Coronary artery (tissue), 2 donors: ENCODE data around the gene TTC31.
A peak's percentile ranks its signal among the peaks of the same experiment; 100 is the strongest.
"Not testable (repeated sequence)": the region's sequence is repeated elsewhere in the genome, so short reads cannot be mapped to it uniquely, and the experiment has no call there.

Source experiments
- DNase-seq: peaks from one replicate; pipeline ENCODE4 v3.0.0-alpha.2; 2017; ENCODE audit warnings: low spot score
- H3K27ac ChIP-seq, 2 donors: fragments of 200-600 bp; sonication (generic); one replicate each; pipeline ENCODE4 v1.5.1; 2016 to 2019
- H3K4me3 ChIP-seq: fragments of 200-600 bp; sonication (generic); 2 replicates; pipeline ENCODE4 v1.5.1; 2016; ENCODE audit warnings: mild to moderate bottlenecking, moderate library complexity
- TF ChIP-seq, protein P1 (sequence below): fragments of 200-600 bp; sonication (generic); IDR thresholded peaks from one replicate; pipeline ENCODE4 v1.5.1; 2019; ENCODE audit warnings: antibody characterized with exemption

TTC31 gene

DNA sequence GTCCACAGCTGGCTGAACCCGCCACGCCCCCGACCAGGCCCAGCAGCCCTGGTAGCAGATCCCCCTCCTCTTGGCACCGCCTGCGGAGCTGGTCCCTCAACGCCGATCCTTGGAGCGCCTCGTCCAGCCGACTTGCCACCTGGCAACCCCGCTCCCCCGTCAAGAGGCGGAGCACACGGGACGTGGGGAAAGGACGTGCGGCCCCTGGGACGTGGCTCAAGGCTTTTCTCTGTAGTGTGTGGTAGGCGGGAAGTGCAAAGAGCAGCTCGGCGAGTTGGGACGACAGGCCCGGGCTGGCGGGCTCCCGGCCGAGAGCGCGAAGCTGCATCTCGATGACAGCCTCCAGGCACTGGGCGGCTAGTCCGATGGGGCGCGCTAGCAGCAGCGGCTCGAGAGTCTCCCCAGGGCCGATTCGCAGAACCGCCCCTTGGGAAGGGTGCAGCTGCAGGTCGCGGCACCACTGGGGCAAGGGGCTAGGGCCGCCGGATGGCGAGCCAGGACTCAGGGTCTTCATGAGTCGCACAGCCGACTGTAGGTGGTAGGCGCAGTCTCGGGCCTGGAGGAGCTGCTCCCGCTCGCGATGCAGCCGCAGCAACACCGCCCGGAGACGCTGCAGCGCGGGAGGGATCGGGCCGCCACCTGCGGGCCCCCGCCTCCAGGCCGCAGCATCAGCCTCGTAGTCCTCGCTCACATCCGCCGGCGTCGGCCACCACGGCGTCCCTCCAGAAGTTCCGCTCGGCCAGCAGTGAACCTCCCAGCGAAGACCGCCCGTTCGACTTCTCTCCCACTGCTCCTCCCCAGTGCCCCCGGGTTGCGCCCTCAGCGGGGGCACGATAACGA lies 700 bp upstream of the TTC31 start:
- DNase-seq: no peak
- peak overlapping the region; percentile 86 to 96 for H3K27ac ChIP-seq
- H3K4me3 ChIP-seq: peak overlapping the region; percentile 80
- TF ChIP-seq, protein P1, sequence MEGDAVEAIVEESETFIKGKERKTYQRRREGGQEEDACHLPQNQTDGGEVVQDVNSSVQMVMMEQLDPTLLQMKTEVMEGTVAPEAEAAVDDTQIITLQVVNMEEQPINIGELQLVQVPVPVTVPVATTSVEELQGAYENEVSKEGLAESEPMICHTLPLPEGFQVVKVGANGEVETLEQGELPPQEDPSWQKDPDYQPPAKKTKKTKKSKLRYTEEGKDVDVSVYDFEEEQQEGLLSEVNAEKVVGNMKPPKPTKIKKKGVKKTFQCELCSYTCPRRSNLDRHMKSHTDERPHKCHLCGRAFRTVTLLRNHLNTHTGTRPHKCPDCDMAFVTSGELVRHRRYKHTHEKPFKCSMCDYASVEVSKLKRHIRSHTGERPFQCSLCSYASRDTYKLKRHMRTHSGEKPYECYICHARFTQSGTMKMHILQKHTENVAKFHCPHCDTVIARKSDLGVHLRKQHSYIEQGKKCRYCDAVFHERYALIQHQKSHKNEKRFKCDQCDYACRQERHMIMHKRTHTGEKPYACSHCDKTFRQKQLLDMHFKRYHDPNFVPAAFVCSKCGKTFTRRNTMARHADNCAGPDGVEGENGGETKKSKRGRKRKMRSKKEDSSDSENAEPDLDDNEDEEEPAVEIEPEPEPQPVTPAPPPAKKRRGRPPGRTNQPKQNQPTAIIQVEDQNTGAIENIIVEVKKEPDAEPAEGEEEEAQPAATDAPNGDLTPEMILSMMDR: no peak

DNA sequence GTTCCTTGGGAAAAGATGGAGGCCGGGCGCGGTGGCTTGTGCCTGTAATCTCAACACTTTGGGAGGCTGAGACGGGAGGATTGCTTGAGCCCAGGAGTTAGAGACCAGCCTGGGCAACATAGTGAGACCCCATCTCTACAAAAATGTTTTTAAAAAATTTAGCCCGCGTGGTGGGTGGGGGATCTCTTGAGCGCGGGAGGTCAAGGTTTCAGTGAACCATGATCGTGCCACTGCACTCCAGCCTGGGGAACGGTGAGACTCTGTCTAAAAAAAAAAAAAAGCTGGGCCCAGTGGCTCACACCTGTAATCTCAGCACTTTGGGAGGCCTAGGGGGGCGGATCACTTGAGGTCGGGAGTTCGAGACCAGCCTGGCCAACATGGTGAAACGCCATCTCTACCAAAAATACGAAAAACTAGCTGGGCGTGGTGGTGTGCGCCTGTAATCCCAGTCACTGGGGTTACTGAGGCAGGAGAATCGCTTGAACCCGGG lies 839 bp downstream of the TTC31 start:
- Histone ChIP-seq H3K27ac (peak overlapping the region; percentile 86 to 96), H3K4me3 (peak overlapping the region; percentile 80)
- not testable (repeated sequence) for DNase-seq

DNA sequence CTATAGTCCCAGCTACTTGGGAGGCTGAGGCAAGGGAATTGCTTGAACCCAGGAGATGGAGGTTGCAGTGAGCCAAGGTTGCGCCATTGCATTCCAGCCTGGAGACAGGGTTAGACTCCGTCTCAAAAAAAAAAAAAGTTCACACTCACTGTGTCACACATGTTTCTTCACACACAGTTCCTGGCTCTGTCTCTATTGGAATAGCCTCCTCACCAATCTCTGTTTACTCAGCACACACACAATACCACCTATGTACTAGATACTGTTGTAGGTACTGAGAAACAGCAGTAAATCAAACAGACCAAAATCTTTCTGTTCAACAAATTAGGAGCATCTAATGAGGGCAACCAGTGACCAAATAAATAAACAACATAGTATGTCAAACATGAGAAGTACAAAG lies 3.3 kb downstream of the TTC31 start:
- no peak overlapping the region for H3K27ac ChIP-seq
- H3K4me3 ChIP-seq: no peak overlapping the region
- no peak for DNase-seq
- TF ChIP-seq, protein P1: no peak

DNA sequence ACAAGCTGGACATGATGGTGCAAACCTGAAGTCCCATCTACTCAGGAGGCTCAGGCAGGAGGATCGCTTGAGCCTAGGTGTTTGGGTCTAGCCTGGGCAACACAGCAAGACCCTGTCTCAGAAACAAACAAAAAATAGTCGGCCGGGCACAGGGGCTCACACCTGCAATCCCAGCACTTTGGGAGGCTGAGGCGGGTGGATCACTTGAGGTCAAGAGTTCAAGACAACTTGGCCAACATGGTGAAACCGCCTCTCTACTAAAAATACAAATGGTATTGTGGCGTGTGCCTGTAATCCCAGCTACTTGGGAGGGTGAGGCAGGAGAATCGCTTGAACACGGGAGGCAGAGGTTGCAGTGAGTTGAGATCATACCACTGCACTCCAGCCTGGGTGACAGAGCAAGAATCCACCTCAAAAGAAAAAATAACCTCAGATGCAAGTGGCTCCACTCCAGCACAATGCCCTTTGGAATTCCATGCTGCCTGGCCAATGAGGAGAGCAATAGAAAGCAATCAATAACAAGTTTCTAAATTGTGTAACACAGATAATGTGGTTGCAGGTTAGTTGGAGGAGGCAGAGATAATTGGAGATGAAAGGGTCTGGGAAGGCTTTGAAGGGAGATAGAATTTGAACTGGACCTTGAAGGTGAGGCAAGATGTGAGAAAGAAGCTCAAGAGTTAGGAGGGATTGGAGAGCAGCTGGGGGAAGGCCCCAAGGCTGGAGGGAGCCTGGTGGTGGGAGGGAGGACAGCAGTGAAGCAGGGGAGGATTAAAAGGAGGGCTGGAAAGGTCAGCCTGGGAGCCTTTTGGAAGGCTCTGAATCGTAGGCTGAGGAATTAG lies 6.0 kb downstream of the TTC31 start:
- Histone ChIP-seq H3K4me3 (no peak overlapping the region), H3K27ac (no peak overlapping the region)
- TF ChIP-seq, protein P1: no peak
- no peak for DNase-seq

DNA sequence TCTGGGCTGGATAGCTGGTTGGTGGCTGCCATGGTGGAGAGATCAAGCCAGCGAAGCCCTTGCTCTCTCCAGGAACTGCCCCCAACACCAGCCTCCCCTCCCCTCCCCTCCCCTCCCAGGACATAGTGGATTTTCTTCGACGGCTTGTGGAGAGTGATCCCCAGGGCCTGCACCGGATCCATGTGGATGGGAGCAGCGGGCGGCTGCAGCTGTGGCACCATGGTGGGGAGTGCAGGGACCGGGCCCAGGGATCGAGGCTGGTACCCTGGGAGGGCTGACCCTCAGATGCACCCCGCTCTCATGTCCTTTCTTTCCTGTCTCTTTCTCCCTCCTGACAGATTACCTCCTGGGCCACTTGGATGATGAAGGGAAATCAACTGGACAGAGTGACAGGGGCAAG lies 7.0 kb downstream of the TTC31 start:
- H3K27ac ChIP-seq: no peak overlapping the region
- no peak for DNase-seq
- TF ChIP-seq, protein P1: no peak
- no peak overlapping the region for H3K4me3 ChIP-seq

DNA sequence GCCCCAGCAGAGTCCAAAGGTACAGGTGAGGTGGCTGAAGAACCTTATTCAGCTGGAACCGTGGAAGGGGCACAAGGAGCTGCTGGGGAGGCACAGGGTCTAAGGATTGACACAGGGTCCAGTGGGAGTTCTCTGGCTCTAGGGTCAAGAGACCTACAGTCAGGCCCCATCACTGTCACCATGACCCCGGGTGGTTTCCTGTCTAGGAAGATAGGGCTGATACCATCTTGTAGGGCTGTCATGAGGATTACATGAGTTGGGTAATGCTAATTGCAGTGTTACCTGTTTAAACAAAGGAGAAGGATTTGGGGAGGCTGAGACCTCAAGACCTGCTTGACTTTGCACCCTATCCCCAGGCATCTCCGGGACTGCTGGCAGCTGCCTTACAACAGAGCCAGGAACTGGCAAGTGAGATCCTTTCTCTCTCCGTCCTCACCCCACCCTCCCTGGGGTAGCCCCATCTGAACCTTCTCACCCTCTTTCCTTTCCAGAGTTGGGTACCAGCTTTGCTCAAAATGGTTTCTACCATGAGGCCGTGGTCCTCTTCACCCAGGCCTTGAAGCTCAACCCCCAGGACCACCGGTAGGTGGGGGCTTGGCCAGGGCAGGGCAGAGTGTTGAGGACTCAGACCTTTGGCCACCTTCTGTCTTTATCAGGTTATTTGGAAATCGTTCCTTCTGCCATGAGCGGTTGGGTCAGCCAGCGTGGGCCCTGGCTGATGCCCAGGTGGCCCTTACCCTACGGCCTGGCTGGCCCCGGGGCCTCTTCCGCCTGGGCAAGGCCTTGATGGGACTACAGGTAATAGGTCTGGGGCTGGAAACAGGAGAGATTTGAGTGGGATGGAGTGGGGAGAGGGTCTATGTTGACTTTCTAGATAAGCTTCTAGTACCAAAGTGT lies 9.0 kb downstream of the TTC31 start:
- H3K4me3 ChIP-seq: no peak overlapping the region
- no peak for DNase-seq
- TF ChIP-seq, protein P1: no peak
- H3K27ac ChIP-seq: no peak overlapping the region

DNA sequence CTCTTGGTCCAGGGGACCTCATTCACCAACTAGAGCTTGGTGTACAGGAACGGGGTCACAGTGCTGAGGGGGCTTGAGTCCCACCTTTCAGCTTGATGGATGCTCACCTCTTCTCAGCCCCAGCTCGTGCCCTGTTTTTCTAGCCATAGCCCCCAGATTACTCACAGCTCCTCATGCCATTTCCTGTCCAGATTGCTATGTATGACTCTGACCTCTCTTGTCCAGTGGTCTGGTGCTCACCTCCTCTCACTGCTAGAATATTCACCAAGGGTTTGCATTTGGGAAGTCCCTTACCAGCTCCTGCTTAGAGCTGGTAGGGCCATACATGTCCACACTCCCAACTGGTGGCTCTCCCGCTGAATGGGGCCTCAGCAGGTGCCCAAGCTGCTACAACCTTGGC lies 10.7 kb downstream of the TTC31 start:
- TF ChIP-seq, protein P1: no peak
- no peak for DNase-seq

More for the DNA sequence above, 10.7 kb downstream of the TTC31 start:
- no peak overlapping the region for H3K4me3 ChIP-seq
- no peak overlapping the region for H3K27ac ChIP-seq
